MCF 10A (cell line): ENCODE data around the gene LRIT3. TPM values are rescaled to one million over a fixed set of nuclear protein-coding genes. Genes with fewer than 3 reads are reported as not detected.

Source experiments
- BruUV-seq: library from RNA; stranded (reverse); fragments of 400-500 nt; replicated peaks from 2 replicates; lab custom pipeline; 2021; lab: Mats Ljungman, UMichigan
- CTCF ChIA-PET: fragments of 300-600 bp; sonication (Branson Sonifier 250); formaldehyde crosslinking; extraction: SDS; loops from one replicate; lab custom pipeline; 2021; ENCODE audit warnings: antibody characterized with exemption, inconsistent platforms; lab: Yijun Ruan, JAX
- POLR2A ChIA-PET: fragments of 300-600, 350-650 bp; sonication (Branson Sonifier 250); formaldehyde crosslinking; extraction: SDS; loops from one replicate; lab custom pipeline; 2020; ENCODE audit warnings: antibody characterized with exemption, inconsistent platforms; lab: Yijun Ruan, JAX
- DNase-seq: peaks from one replicate; pipeline ENCODE4 v3.0.0-alpha.2; 2018; ENCODE audit not compliant: unreplicated experiment
- H3K27ac Mint-ChIP-seq: one replicate; pipeline ENCODE4 v1.8.0; 2022; ENCODE audit warnings: mild to moderate bottlenecking, low read depth, mixed read lengths; ENCODE audit not compliant: unreplicated experiment
- H3K27me3 Mint-ChIP-seq: one replicate; pipeline ENCODE4 v1.8.0; 2022; ENCODE audit warnings: mixed read lengths; ENCODE audit not compliant: insufficient read depth, unreplicated experiment
- H3K36me3 Mint-ChIP-seq: one replicate; pipeline ENCODE4 v1.8.0; 2022; ENCODE audit warnings: mild to moderate bottlenecking, moderate library complexity, mixed read lengths; ENCODE audit not compliant: insufficient read depth, unreplicated experiment
- H3K4me1 Mint-ChIP-seq: one replicate; pipeline ENCODE4 v1.8.0; 2022; ENCODE audit warnings: mixed read lengths; ENCODE audit not compliant: insufficient read depth, unreplicated experiment
- H3K4me3 Mint-ChIP-seq: one replicate; pipeline ENCODE4 v1.8.0; 2022; ENCODE audit warnings: mild to moderate bottlenecking, moderate library complexity, mixed read lengths; ENCODE audit not compliant: unreplicated experiment
- H3K9me3 Mint-ChIP-seq: one replicate; pipeline ENCODE4 v1.8.0; 2022; ENCODE audit warnings: mixed read lengths; ENCODE audit not compliant: unreplicated experiment
- CTCF ChIP-seq: fragments of 200-600 bp; IDR thresholded peaks from one replicate; pipeline ENCODE4 v1.8.0; 2022; ENCODE audit warnings: antibody characterized with exemption, mild to moderate bottlenecking; ENCODE audit not compliant: unreplicated experiment
- intact Hi-C: fragments of 100-400 bp; cut with micrococcal nuclease; formaldehyde crosslinking; loops from 2 replicates; pipeline ENCODE4 v1.14.1; 2022
- total RNA-seq: library from RNA; stranded (reverse); gene quantifications from 2 replicates; pipeline ENCODE4 v1.2.3, GENCODE V29; 2022

Gene LRIT3
- total RNA-seq, 1 experiment from 2014 or later = 0.35 TPM

- H3K27me3 Mint-ChIP-seq = no peaks in the 10 kb centered on the region
- DNase-seq = no peak
- no peaks in the 10 kb centered on the region for H3K9me3 Mint-ChIP-seq
- H3K36me3 Mint-ChIP-seq = peaks cover 87% of the 10 kb centered on the region
- BruUV-seq = no TSS peak
- ChIA-PET CTCF (interaction anchor here (0.7 to 1.8 kb wide), 3 partner anchors 42 to 394 kb away, joined by 4 to 7 read pairs (median 4); no protein-coding TSS in a partner anchor), POLR2A (no interaction called here)
- H3K4me3 Mint-ChIP-seq = no peak overlapping the region
- intact Hi-C loops = no loop called here
- TF ChIP-seq CTCF = no peak
- peaks cover 32% of the 10 kb centered on the region for H3K4me1 Mint-ChIP-seq
- no peak overlapping the region for H3K27ac Mint-ChIP-seq
These were observed 26.7 kb upstream of the LRIT3 start for GRCh38 chr4:109821185-109821584.

- intact Hi-C loops = loop anchor here (1.0 kb wide), 3 partner anchors 123 to 399 kb away; partner anchors contain the start of gene CASP6
- Mint-ChIP-seq H3K36me3 (peaks cover 57% of the 10 kb centered on the region), H3K4me3 (no peak overlapping the region), H3K27ac (no peak overlapping the region), H3K4me1 (no peaks in the 10 kb centered on the region), H3K27me3 (no peaks in the 10 kb centered on the region), H3K9me3 (no peaks in the 10 kb centered on the region)
- BruUV-seq = no TSS peak
- TF ChIP-seq CTCF = peak; percentile 38
- peak; percentile 20 for DNase-seq
- CTCF ChIA-PET = interaction anchor here (0.7 to 3.5 kb wide), 14 partner anchors 9 to 402 kb away, joined by 3 to 19 read pairs (median 4); partner anchors contain the start of genes CASP6 and GAR1
- POLR2A ChIA-PET = interaction anchor here (0.7 kb wide), 1 partner anchor 151 kb away, joined by 3 read pairs; no protein-coding TSS in a partner anchor
These were observed 21.2 kb upstream of the LRIT3 start for GRCh38 chr4:109826719-109827118.

GRCh38 chr4:109827672-109828071 is 20.2 kb upstream of the LRIT3 start, which contains the start of gene RRH:
RRH (plus strand) TSS chr4:109827972; CDS start chr4:109828028, 56 bp downstream.
- intact Hi-C loops = no loop called here
- Mint-ChIP-seq H3K36me3 (peaks cover 47% of the 10 kb centered on the region), H3K9me3 (no peaks in the 10 kb centered on the region), H3K4me3 (no peak within 1 kb of the TSS), H3K27me3 (no peaks in the 10 kb centered on the region), H3K27ac (no peak within 1 kb of the TSS), H3K4me1 (no peaks in the 10 kb centered on the region)
- TF ChIP-seq CTCF = no peak
- ChIA-PET POLR2A (no interaction called here), CTCF (interaction anchor here (0.6 to 3.5 kb wide), 10 partner anchors 8 to 396 kb away, joined by 3 to 10 read pairs (median 4); partner anchors contain the start of gene CASP6)
- no TSS peak for BruUV-seq
- no peak for DNase-seq

DNA sequence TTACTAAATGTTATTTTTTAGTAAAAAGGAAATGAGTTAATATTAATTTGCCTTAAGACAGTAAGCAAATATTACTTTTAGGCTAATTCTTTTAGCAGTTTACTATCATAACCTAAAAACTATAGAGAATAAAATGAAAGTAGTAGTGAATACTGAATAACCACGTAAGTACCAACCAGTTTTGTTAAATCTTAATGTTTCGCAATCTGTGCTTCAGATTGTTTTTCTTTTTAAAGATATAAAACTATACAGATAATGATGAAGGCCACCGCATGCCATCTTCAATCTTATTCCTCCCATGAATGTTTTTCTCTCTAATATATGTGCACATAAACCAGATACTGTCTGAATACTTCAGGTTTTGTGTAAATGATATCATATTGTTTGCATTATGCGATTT is 14.2 kb upstream of the LRIT3 start:
- no peak for TF ChIP-seq CTCF
- no peaks in the 10 kb centered on the region for H3K27me3 Mint-ChIP-seq

More for the DNA sequence above, 14.2 kb upstream of the LRIT3 start:
- no peaks in the 10 kb centered on the region for H3K4me1 Mint-ChIP-seq
- no TSS peak for BruUV-seq
- ChIA-PET POLR2A (no interaction called here), CTCF (no interaction called here)
- no peak overlapping the region for H3K27ac Mint-ChIP-seq
- no peaks in the 10 kb centered on the region for H3K9me3 Mint-ChIP-seq
- H3K36me3 Mint-ChIP-seq = no peaks in the 10 kb centered on the region
- no peak overlapping the region for H3K4me3 Mint-ChIP-seq
- no peak for DNase-seq
- intact Hi-C loops = no loop called here
